Measurements from ENCODE around the gene MMP15. TPM values are rescaled to one million over a fixed set of nuclear protein-coding genes. Genes with fewer than 3 reads are reported as not detected.

Gene MMP15
- total and polyA plus RNA-seq, 2 of the 4 experiments (the other 2 are of a cell fraction) = 0.18 to 0.56 TPM

DNA sequence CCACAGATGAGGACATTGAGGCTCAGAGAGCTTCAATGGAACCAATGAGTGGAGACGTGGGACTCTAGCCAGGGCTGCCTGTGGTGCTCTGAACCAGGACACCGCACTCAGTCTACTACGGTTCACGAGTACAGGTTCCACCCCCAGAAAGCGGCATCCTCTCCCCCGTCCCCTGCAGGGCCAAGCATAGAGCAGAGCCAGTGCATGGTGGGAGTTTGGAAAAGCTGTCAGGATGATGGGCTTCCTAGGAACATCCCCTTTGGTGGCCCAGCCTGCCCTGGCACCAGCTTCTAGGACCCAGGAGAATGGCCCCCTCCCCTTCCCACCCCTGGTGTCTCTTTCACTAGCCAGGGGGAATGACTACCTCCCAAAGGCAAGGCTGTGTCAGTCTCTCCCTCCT lies 33.5 kb upstream of the MMP15 start:
- Histone ChIP-seq H3K27me3 (ENCODE audit: control insufficient read depth, insufficient read depth, low read length) (peaks cover 7% of the 10 kb centered on the region; the same call in 1 of the 2 replicates), H3K79me1 (ENCODE audit: low read depth in 1 of 2, low read length in 2 of 2) (peaks cover 3 to 19% of the 10 kb centered on the region in 2 experiments; a peak in 2 of 4 replicates), H2BK20ac (ENCODE audit: low read depth, low read length) (no peak overlapping the region), H2AK5ac (ENCODE audit: low read depth, low read length) (no peak overlapping the region), H3K9ac (ENCODE audit: low read depth, low read length) (no peak overlapping the region), H4K91ac (ENCODE audit: insufficient read depth, low read depth, low read length) (no peak overlapping the region), H3K4me2 (ENCODE audit: low read depth, low read length) (no peak overlapping the region), H2AFZ (replicated peaks; ENCODE audit: low read length, poor library complexity) (no peak overlapping the region), H4K20me1 (ENCODE audit: insufficient read depth, low read length) (peaks cover 13% of the 10 kb centered on the region), H2BK5ac (ENCODE audit: low read depth, low read length, poor library complexity, severe bottlenecking) (no peak overlapping the region), H4K5ac (ENCODE audit: low read depth, low read length) (no peak overlapping the region), H4K8ac (ENCODE audit: low read depth in 2 of 2, low read length in 2 of 2) (no peak overlapping the region), H3K14ac (replicated peaks; ENCODE audit: low read depth, low read length) (no peak overlapping the region), H3K9me3 (ENCODE audit: control insufficient read depth, insufficient read depth, low read length) (no peaks in the 10 kb centered on the region), H3K4me1 (ENCODE audit: control insufficient read depth, insufficient read depth, low read length) (no peaks in the 10 kb centered on the region), H3K4me3 (ENCODE audit: insufficient read depth, low read depth, low read length) (no peak overlapping the region), H3K56ac (ENCODE audit: extremely low read depth, insufficient read depth, low read length) (no peak overlapping the region), H3K9me1 (ENCODE audit: insufficient read depth, low read length) (no peaks in the 10 kb centered on the region), H3K23ac (ENCODE audit: low read depth, low read length) (no peak overlapping the region), H3K4ac (ENCODE audit: low read depth, low read length) (no peak overlapping the region), H3K36me3 (ENCODE audit: control insufficient read depth, insufficient read depth, low read length) (peaks cover 22% of the 10 kb centered on the region; the same call in 1 of the 2 replicates), H3K18ac (ENCODE audit: low read depth, low read length) (no peak overlapping the region), H2BK15ac (ENCODE audit: low read depth, low read length) (no peak overlapping the region), H2BK120ac (ENCODE audit: low read depth, low read length) (no peak overlapping the region), H3K27ac (ENCODE audit: insufficient read depth, low read length) (no peak overlapping the region), H2AK9ac (replicated peaks; ENCODE audit: low read depth, low read length, poor library complexity) (peak overlapping the region; percentile 76)
- BruUV-seq (replicated peaks) = no TSS peak
- no peak for DNase-seq
- ChIA-PET POLR2A (ENCODE audit: unreplicated experiment) (no interaction called here), CTCF (no interaction called here)
- no peak for TF ChIP-seq MXI1 (IDR thresholded peaks at IDR 0.05; ENCODE audit: borderline replicate concordance, low read depth, low read length)
- no peak for TF ChIP-seq CHD1 (IDR thresholded peaks at IDR 0.05; ENCODE audit: low read depth, low read length)
- TF ChIP-seq, protein P1, sequence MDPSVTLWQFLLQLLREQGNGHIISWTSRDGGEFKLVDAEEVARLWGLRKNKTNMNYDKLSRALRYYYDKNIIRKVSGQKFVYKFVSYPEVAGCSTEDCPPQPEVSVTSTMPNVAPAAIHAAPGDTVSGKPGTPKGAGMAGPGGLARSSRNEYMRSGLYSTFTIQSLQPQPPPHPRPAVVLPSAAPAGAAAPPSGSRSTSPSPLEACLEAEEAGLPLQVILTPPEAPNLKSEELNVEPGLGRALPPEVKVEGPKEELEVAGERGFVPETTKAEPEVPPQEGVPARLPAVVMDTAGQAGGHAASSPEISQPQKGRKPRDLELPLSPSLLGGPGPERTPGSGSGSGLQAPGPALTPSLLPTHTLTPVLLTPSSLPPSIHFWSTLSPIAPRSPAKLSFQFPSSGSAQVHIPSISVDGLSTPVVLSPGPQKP (IDR thresholded peaks at IDR 0.05; ENCODE audit: borderline replicate concordance, low read depth, low read length) = no peak
- no peak for TF ChIP-seq RCOR1 (IDR thresholded peaks at IDR 0.05; ENCODE audit: insufficient replicate concordance, low read length)
- TF ChIP-seq POLR2A (IDR thresholded peaks at IDR 0.05; ENCODE audit: low read depth, low read length) = no peak
- no peak for TF ChIP-seq SMC3 (IDR thresholded peaks at IDR 0.05; ENCODE audit: low read depth, low read length)
- TF ChIP-seq FOS (IDR thresholded peaks at IDR 0.05; ENCODE audit: low read depth, low read length) = no peak
- in situ Hi-C loops (cut with MboI; ENCODE audit: low sequenced_read_pairs) (no loop called here), intact Hi-C loops (cut with micrococcal nuclease) (no loop called here), dilution Hi-C loops (cut with HindIII; ENCODE audit: low sequenced_read_pairs, unreplicated experiment) (no loop called here)
- WGBS, 2 experiments (ENCODE audit: extremely low coverage in 2 of 2, insufficient read length in 1 of 2) = 81% methylated on average over 6 of the region's 6 CpGs; no CpG with 5 or more reads in 1 of the 2 experiments
- ATAC-seq (ENCODE audit: low read depth) = no peak; the same call in 1 of the 2 replicates

All from IMR-90 (cell line).